GM12891 (cell line): Measurements from ENCODE around the gene CYBRD1.
A peak's percentile ranks its signal among the peaks of the same experiment; 100 is the strongest.
"Not testable (repeated sequence)": the region's sequence is repeated elsewhere in the genome, so short reads cannot be mapped to it uniquely, and the experiment has no call there.

Source experiments
- DNase-seq: peaks from one replicate; pipeline ENCODE4 v3.0.0; 2011; ENCODE audit warnings: low spot score; ENCODE audit not compliant: insufficient read length
- FAIRE-seq: peaks from 2 replicates; lab custom pipeline; 2011; peaks lifted over from hg19 to GRCh38; lab: Jason Lieb, UNC
- PAX5 ChIP-seq: IDR thresholded peaks from 2 replicates; pipeline ENCODE4 v1.6.1; 2011; ENCODE audit warnings: low read length, moderate library complexity, mild to moderate bottlenecking; ENCODE audit not compliant: insufficient read depth, severe bottlenecking
- POLR2A ChIP-seq: IDR thresholded peaks from 2 replicates; pipeline ENCODE4 v1.6.1; 2011; ENCODE audit warnings: low read depth, low read length, control low read depth
- POLR2AphosphoS5 ChIP-seq: IDR thresholded peaks from 2 replicates; pipeline ENCODE4 v1.6.1; 2011; ENCODE audit warnings: low read depth, low read length, control low read depth
- POU2F2 ChIP-seq: IDR thresholded peaks from 2 replicates; pipeline ENCODE4 v1.6.1; 2011; ENCODE audit warnings: low read depth, mild to moderate bottlenecking, control low read depth, low read length, moderate library complexity
- SPI1 ChIP-seq: IDR thresholded peaks from 2 replicates; pipeline ENCODE4 v1.6.1; 2011; ENCODE audit warnings: low read depth, low read length, control low read depth
- TAF1 ChIP-seq: IDR thresholded peaks from 2 replicates; pipeline ENCODE4 v1.6.1; 2011; ENCODE audit warnings: low read depth, low read length, control low read depth

CYBRD1 gene

GRCh38 chr2:171487201-171487600, 35.1 kb upstream of the CYBRD1 start:
- no peak for FAIRE-seq
- TF ChIP-seq POLR2A (no peak), POU2F2 (no peak), PAX5 (no peak), TAF1 (no peak), POLR2AphosphoS5 (no peak), SPI1 (no peak)
- DNase-seq = no peak

GRCh38 chr2:171487803-171488259, 34.4 kb upstream of the CYBRD1 start:
- FAIRE-seq = no peak

GRCh38 chr2:171490577-171490976, 31.7 kb upstream of the CYBRD1 start:
- DNase-seq = no peak
- TF ChIP-seq POU2F2 (no peak), TAF1 (no peak), POLR2A (no peak), PAX5 (no peak), POLR2AphosphoS5 (no peak), SPI1 (no peak)
- no peak for FAIRE-seq

More at GRCh38 chr2:171487803-171488259, 34.4 kb upstream of the CYBRD1 start:
- no peak for DNase-seq
- TF ChIP-seq TAF1 (no peak), POLR2AphosphoS5 (no peak), POU2F2 (no peak), PAX5 (no peak), POLR2A (no peak), SPI1 (no peak)

GRCh38 chr2:171491292-171491691, 31.0 kb upstream of the CYBRD1 start:
- TF ChIP-seq POU2F2 = no peak
- TF ChIP-seq POLR2A = no peak
- TF ChIP-seq POLR2AphosphoS5 = no peak
- TF ChIP-seq PAX5 = no peak
- TF ChIP-seq SPI1 = no peak
- TF ChIP-seq TAF1 = no peak
- DNase-seq (no peak), FAIRE-seq (no peak)

GRCh38 chr2:171492664-171493063, 29.6 kb upstream of the CYBRD1 start:
- TF ChIP-seq TAF1 = no peak
- TF ChIP-seq POLR2A = no peak
- no peak for TF ChIP-seq PAX5
- TF ChIP-seq SPI1 = no peak
- FAIRE-seq = no peak

GRCh38 chr2:171497664-171498063, 24.6 kb upstream of the CYBRD1 start:
- DNase-seq, FAIRE-seq: not testable (repeated sequence)

More at GRCh38 chr2:171492664-171493063, 29.6 kb upstream of the CYBRD1 start:
- DNase-seq = no peak

- no peak for TF ChIP-seq PAX5
- TF ChIP-seq POLR2A = no peak
- TF ChIP-seq SPI1 = no peak
- FAIRE-seq (no peak), DNase-seq (no peak)
These were observed 16.9 kb upstream of the CYBRD1 start for GRCh38 chr2:171505374-171505773.

GRCh38 chr2:171509945-171510731, 12.1 kb upstream of the CYBRD1 start:
- peak; percentile 25 for DNase-seq
- TF ChIP-seq POLR2A (no peak), SPI1 (peak; percentile 37; the same call in 1 of the 2 replicates), POU2F2 (peak; percentile 90)
- peak; percentile 85 for FAIRE-seq

GRCh38 chr2:171512014-171512413, 10.3 kb upstream of the CYBRD1 start:
- TF ChIP-seq PAX5 (no peak), SPI1 (no peak), POU2F2 (no peak), POLR2A (no peak), TAF1 (no peak), POLR2AphosphoS5 (no peak)
- no peak for DNase-seq
- no peak for FAIRE-seq

- no peak for FAIRE-seq
- DNase-seq = no peak
- TF ChIP-seq POLR2A (no peak), POLR2AphosphoS5 (no peak), PAX5 (no peak), TAF1 (no peak), SPI1 (no peak), POU2F2 (no peak)
These were observed 9.5 kb upstream of the CYBRD1 start for GRCh38 chr2:171512683-171513195.
